Mucosa of descending colon (tissue), 3 donors: ENCODE measurements around the gene C1QTNF3. TPM values are rescaled to one million over a fixed set of nuclear protein-coding genes. Genes with fewer than 3 reads are reported as not detected.

ENCODE experiments used
- ATAC-seq: fragments of 200-7000 bp; cut with Tn5 transposase; one replicate; pipeline ENCODE4 v1.9.1; 2020; ENCODE audit warnings: mild to moderate bottlenecking, moderate library complexity
- DNase-seq, 3 donors: peaks; one replicate each; pipeline ENCODE4 v3.0.0-alpha.2; 2020
- H3K36me3 ChIP-seq: fragments of 200-600 bp; one replicate; pipeline ENCODE4 v1.8.0; 2021; ENCODE audit warnings: low read depth, mild to moderate bottlenecking
- H3K4me1 ChIP-seq: fragments of 200-600 bp; one replicate; pipeline ENCODE4 v1.8.0; 2021; ENCODE audit warnings: low read depth, mild to moderate bottlenecking
- H3K4me3 ChIP-seq: fragments of 200-600 bp; one replicate; pipeline ENCODE4 v1.8.0; 2021; ENCODE audit warnings: mild to moderate bottlenecking
- H3K9me3 ChIP-seq: fragments of 200-600 bp; one replicate; pipeline ENCODE4 v1.8.0; 2021; ENCODE audit warnings: mild to moderate bottlenecking
- intact Hi-C, 2 donors: fragments of 100-400 bp; cut with DNase I in 1 of 2; cut with micrococcal nuclease in 1 of 2; formaldehyde crosslinking; loops; one replicate each; pipeline versions ENCODE4 v1.11.0 to v1.11.1; 2022; cut with DNase I, micrococcal nuclease
- total RNA-seq, 3 donors: library from RNA; stranded (reverse); fragmentation: NEBNext Ultra II Directional in 2 of 3; extraction: Animal tissue kit (Norgen Biotek cat#: 25700) in 2 of 3; gene quantifications; one replicate each; pipeline versions ENCODE4 v1.2.1 to v1.2.4, GENCODE V29; 2021 to 2023
- TF ChIP-seq, protein P1 (sequence below): fragments of 200-600 bp; IDR thresholded peaks from one replicate; pipeline ENCODE4 v1.8.0; 2022; ENCODE audit warnings: antibody characterized with exemption, mild to moderate bottlenecking
- donor health status: DM: no; HTN: no; CAD: no; lungs with moderate emphysema.
- donor health status: DM: no; HTN: no; CAD: no.
- donor health status: DM: no; HTN: yes; CAD: no.

The C1QTNF3 gene
- total RNA-seq, 3 donors from 2014 or later, result 5.3 to 10.0 (median 6.1) TPM

DNA sequence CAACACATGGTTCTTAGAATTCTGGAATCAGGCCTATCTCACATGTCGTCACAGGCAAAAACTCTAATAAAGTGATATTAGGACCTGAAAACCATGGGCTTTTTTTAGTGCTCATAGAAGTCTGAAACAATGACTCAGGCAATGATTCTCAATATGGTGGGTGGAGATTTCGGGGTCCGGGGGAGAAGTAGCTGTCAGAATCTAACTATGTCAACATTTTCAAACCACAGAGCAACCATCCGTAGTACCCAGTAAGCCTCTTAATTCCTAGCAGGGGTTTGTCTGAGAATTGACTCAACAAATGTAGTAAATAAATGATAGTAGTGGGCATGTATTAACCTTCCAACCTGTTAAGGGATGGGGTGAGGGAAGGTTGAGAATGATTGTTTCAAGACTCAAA lies 37.8 kb downstream of the C1QTNF3 start:
- peaks cover 8% of the 10 kb centered on the region for H3K4me1 ChIP-seq
- no peak for DNase-seq
- intact Hi-C loops, result no loop called here
- ATAC-seq, result no peak
- TF ChIP-seq, protein P1, sequence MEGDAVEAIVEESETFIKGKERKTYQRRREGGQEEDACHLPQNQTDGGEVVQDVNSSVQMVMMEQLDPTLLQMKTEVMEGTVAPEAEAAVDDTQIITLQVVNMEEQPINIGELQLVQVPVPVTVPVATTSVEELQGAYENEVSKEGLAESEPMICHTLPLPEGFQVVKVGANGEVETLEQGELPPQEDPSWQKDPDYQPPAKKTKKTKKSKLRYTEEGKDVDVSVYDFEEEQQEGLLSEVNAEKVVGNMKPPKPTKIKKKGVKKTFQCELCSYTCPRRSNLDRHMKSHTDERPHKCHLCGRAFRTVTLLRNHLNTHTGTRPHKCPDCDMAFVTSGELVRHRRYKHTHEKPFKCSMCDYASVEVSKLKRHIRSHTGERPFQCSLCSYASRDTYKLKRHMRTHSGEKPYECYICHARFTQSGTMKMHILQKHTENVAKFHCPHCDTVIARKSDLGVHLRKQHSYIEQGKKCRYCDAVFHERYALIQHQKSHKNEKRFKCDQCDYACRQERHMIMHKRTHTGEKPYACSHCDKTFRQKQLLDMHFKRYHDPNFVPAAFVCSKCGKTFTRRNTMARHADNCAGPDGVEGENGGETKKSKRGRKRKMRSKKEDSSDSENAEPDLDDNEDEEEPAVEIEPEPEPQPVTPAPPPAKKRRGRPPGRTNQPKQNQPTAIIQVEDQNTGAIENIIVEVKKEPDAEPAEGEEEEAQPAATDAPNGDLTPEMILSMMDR, result no peak
- no peaks in the 10 kb centered on the region for H3K36me3 ChIP-seq
- no peak overlapping the region for H3K4me3 ChIP-seq
- no peaks in the 10 kb centered on the region for H3K9me3 ChIP-seq

GRCh38 chr5:34003941-34004340 lies 39.1 kb downstream of the C1QTNF3 start:
- Histone ChIP-seq H3K36me3 (no peaks in the 10 kb centered on the region), H3K4me1 (peaks cover 2% of the 10 kb centered on the region), H3K9me3 (no peaks in the 10 kb centered on the region), H3K4me3 (no peak overlapping the region)
- ATAC-seq (no peak), DNase-seq (no peak)
- TF ChIP-seq, protein P1, result no peak
- intact Hi-C loops, result no loop called here

GRCh38 chr5:34002629-34003328 lies 40.2 kb downstream of the C1QTNF3 start:
- no peak for DNase-seq
- no peak for ATAC-seq
- Histone ChIP-seq H3K4me3 (no peak overlapping the region), H3K4me1 (no peaks in the 10 kb centered on the region), H3K9me3 (no peaks in the 10 kb centered on the region), H3K36me3 (peaks cover 6% of the 10 kb centered on the region)
- TF ChIP-seq, protein P1, result no peak
- intact Hi-C loops, result no loop called here

DNA sequence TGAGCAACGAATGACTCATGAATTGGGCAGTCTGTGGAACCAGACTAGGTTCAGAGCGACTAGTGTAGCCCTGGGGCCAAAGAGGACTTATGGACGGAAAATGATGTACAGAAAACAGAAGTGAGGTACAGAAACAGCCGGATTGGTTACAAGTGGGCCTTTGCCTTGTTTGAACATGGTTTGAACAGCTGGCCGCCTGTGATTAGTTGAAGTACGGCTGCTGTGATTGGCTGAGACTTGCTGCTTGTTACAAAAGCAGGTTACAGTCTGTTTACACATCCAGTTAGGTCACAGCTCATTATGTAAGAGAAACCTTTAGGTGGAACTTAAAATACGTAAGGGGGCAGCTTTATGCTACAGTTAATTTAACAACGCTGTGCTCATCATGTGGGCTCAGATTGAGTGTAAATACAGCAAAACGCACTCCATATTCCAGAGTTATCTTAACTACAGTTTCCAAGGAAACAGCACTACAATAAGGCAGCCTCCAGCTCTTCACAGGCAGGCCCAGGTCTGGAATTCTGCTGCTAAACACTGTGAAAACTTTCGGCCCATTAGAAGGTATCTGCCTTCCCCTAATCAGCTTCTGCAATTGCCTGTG lies 41.7 kb downstream of the C1QTNF3 start:
- ATAC-seq, result peak; percentile 80
- no peak overlapping the region for H3K4me3 ChIP-seq
- intact Hi-C loops, result no loop called here
- H3K4me1 ChIP-seq, result no peaks in the 10 kb centered on the region
- H3K9me3 ChIP-seq, result no peaks in the 10 kb centered on the region
- peak in 1 of 3 donors; percentile 72 for DNase-seq
- TF ChIP-seq, protein P1, result no peak
- H3K36me3 ChIP-seq, result peaks cover 6% of the 10 kb centered on the region

DNA sequence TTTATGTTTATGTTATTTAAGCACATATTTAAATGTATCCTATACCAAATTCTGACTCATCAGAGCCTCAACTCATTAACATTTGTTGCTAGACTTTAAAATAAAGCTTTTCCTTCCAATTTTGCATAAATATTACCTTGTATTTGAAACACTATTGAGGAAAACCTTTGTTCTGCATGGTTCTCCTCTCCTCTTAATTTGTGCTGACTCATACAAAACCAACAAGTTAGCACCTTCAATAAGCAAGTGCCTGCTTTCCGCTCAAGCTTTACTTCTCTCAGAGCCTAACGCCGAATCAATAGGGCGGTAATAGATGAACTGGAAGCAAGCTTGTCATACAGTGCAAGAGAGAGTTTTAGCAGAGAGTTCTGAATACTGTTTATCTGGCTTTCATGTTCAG lies 43.0 kb downstream of the C1QTNF3 start:
- TF ChIP-seq, protein P1, result no peak
- intact Hi-C loops, result no loop called here
- Histone ChIP-seq H3K4me3 (no peak overlapping the region), H3K36me3 (peaks cover 7% of the 10 kb centered on the region), H3K4me1 (no peaks in the 10 kb centered on the region), H3K9me3 (no peaks in the 10 kb centered on the region)
- ATAC-seq (no peak), DNase-seq (no peak)
